Type B pancreatic cell (in vitro differentiated cells): Measurements from ENCODE around the gene GIPC3. TPM values are rescaled to one million over a fixed set of nuclear protein-coding genes. Genes with fewer than 3 reads are reported as not detected.
"Not testable (repeated sequence)": the region's sequence is repeated elsewhere in the genome, so short reads cannot be mapped to it uniquely, and the experiment has no call there.

Experiments
- DNase-seq: peaks from one replicate; pipeline ENCODE4 v3.0.0; 2021; ENCODE audit warnings: mixed read lengths; ENCODE audit not compliant: unreplicated experiment; ENCODE audit errors: extremely low spot score
- H3K27ac Mint-ChIP-seq: 2 replicates; pipeline ENCODE4 v1.8.0; 2021; ENCODE audit warnings: mild to moderate bottlenecking, mixed read lengths
- H3K27me3 Mint-ChIP-seq: 2 replicates; pipeline ENCODE4 v1.8.0; 2021; ENCODE audit warnings: mixed read lengths
- H3K36me3 Mint-ChIP-seq: 2 replicates; pipeline ENCODE4 v1.8.0; 2021; ENCODE audit warnings: mixed read lengths
- H3K4me1 Mint-ChIP-seq: one replicate; pipeline ENCODE4 v1.8.0; 2021; ENCODE audit warnings: mixed read lengths; ENCODE audit not compliant: unreplicated experiment
- H3K4me3 Mint-ChIP-seq: 2 replicates; pipeline ENCODE4 v1.8.0; 2021; ENCODE audit warnings: mild to moderate bottlenecking, mixed read lengths
- H3K9me3 Mint-ChIP-seq: 2 replicates; pipeline ENCODE4 v1.8.0; 2021; ENCODE audit warnings: mixed read lengths
- total RNA-seq: library from RNA; stranded (reverse); gene quantifications from 2 replicates; pipeline ENCODE4 v1.2.1, GENCODE V29; 2021; ENCODE audit warnings: low replicate concordance
- TF ChIP-seq, protein P1 (sequence below): fragments of 200-600 bp; sonication (generic); conservative IDR thresholded peaks from 2 replicates; pipeline ENCODE4 v1.5.0; 2021; ENCODE audit warnings: antibody characterized with exemption, mild to moderate bottlenecking

The GIPC3 gene
- total RNA-seq, 1 donor from 2014 or later = 0.07 TPM

DNA sequence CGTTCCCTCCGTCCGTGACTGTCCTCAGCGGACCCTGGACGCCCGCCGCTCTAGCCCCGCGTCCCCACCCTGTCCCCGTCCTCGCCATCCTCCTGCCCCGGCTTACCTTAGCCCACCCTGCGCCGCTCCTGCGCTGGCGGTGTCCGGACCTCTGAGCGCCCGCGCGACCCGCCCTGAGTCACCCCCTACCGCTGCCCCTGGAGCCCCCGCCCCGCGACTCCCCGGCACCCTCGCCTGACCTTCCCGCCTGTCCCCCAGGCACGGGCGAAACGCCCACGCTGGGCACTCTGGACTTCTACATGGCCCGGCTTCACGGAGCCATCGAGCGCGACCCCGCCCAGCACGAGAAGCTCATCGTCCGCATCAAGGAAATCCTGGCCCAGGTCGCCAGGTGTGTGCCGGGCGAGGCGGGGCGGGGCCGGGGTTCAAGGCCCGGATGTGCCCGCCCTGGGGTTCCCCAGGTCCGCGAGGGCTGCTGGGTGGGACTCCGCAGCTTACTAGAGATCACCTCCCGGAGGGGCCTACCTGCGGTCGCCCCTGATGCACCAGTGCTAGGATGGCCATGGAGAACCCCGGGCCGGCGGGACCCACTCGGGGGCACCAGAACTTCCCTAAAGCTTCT, 7.4 kb upstream of the GIPC3 start:
- Mint-ChIP-seq H3K4me3 (no peak overlapping the region), H3K4me1 (peaks cover 12% of the 10 kb centered on the region), H3K36me3 (peaks cover 7% of the 10 kb centered on the region), H3K27me3 (peaks cover 21% of the 10 kb centered on the region), H3K27ac (no peak overlapping the region), H3K9me3 (no peaks in the 10 kb centered on the region)
- no peak for DNase-seq
- TF ChIP-seq, protein P1, sequence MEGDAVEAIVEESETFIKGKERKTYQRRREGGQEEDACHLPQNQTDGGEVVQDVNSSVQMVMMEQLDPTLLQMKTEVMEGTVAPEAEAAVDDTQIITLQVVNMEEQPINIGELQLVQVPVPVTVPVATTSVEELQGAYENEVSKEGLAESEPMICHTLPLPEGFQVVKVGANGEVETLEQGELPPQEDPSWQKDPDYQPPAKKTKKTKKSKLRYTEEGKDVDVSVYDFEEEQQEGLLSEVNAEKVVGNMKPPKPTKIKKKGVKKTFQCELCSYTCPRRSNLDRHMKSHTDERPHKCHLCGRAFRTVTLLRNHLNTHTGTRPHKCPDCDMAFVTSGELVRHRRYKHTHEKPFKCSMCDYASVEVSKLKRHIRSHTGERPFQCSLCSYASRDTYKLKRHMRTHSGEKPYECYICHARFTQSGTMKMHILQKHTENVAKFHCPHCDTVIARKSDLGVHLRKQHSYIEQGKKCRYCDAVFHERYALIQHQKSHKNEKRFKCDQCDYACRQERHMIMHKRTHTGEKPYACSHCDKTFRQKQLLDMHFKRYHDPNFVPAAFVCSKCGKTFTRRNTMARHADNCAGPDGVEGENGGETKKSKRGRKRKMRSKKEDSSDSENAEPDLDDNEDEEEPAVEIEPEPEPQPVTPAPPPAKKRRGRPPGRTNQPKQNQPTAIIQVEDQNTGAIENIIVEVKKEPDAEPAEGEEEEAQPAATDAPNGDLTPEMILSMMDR = no peak

DNA sequence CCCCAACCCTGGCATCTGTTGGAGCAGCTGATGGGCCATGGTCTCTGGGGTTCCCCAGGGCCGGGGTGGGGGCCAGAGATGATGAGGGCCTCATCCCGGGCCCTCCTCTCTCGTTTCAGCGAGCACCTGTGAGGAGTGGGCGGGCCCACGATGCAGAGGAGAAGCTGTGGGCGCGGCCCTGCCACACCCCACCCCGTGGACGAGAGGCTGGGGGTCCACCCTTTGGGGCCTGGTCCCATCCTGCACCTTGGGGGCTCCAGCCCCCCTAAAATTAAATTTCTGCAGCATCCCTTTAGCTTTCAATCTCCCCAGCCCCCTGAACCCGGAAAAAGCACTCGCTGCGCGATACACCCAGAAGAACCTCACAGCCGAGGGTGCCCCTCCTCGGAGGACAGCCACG, 6.9 kb upstream of the GIPC3 start:
- TF ChIP-seq, protein P1 = no peak
- peaks cover 25% of the 10 kb centered on the region for H3K27me3 Mint-ChIP-seq
- H3K36me3 Mint-ChIP-seq = peaks cover 7% of the 10 kb centered on the region
- no peak overlapping the region for H3K27ac Mint-ChIP-seq
- H3K9me3 Mint-ChIP-seq = no peaks in the 10 kb centered on the region
- peaks cover 12% of the 10 kb centered on the region for H3K4me1 Mint-ChIP-seq
- H3K4me3 Mint-ChIP-seq = no peak overlapping the region
- no peak for DNase-seq

DNA sequence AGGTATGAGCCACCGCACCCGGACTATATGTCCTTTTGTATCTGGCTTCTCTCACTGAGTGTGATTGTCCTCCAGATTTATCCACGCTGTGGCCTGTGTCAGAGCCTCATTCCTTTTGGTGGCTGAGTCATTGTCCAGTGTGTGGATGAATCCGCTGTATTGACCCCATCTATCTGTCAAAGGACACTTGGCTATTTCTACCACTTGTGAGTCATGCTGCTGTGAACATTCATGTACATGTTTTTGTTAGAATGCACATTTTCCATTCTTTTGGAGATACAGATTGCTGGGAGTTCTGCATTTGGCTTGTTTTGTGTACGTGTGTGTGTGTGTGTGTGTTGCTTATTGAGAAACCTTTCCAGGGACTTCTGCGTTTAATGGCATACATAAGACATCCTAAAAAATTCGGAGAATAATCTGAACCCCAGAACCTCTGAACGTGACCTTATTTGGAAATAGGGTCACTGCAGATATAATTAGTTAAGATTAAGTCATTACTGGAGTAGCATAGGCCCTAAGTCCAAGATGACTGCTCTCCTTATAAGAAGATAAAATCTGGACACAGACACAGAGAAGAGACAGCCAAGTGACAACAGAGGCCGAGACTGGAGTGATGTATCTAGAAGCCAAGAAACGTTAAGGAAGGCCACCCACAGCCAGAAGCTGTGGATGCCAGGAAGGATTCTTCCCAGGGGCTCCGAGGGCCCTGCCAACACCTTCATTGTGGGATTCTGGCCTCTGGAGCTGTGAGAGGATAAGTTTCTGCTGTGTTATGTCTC, 4.9 kb upstream of the GIPC3 start:
- peaks cover 2% of the 10 kb centered on the region for H3K36me3 Mint-ChIP-seq
- TF ChIP-seq, protein P1 = no peak
- no peak overlapping the region for H3K27ac Mint-ChIP-seq
- peaks cover 28% of the 10 kb centered on the region for H3K27me3 Mint-ChIP-seq
- no peak overlapping the region for H3K4me3 Mint-ChIP-seq
- peaks cover 3% of the 10 kb centered on the region for H3K4me1 Mint-ChIP-seq
- no peak for DNase-seq
- H3K9me3 Mint-ChIP-seq = no peaks in the 10 kb centered on the region

DNA sequence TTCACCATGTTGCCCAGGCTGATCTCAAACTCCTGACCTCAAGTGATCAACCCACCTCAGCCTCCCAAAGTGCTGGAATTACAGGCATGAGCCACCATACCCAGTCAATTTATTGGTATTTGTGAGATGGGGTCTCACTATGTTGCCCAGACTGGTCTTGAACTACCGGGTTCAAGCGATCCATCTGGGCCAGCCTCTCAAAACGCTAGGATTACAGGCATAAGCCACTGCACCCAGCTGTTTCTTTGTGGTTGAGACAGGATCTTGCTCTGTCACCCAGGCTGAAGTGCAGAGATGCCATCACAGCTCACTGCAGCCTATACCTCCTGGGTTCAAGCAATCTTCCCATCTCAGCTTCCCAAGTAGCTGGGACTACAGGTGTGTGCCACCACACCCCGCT, 3.5 kb upstream of the GIPC3 start:
- peaks cover 36% of the 10 kb centered on the region for H3K27me3 Mint-ChIP-seq
- H3K4me3 Mint-ChIP-seq, DNase-seq, H3K36me3 Mint-ChIP-seq, H3K27ac Mint-ChIP-seq, H3K9me3 Mint-ChIP-seq, H3K4me1 Mint-ChIP-seq: not testable (repeated sequence)

DNA sequence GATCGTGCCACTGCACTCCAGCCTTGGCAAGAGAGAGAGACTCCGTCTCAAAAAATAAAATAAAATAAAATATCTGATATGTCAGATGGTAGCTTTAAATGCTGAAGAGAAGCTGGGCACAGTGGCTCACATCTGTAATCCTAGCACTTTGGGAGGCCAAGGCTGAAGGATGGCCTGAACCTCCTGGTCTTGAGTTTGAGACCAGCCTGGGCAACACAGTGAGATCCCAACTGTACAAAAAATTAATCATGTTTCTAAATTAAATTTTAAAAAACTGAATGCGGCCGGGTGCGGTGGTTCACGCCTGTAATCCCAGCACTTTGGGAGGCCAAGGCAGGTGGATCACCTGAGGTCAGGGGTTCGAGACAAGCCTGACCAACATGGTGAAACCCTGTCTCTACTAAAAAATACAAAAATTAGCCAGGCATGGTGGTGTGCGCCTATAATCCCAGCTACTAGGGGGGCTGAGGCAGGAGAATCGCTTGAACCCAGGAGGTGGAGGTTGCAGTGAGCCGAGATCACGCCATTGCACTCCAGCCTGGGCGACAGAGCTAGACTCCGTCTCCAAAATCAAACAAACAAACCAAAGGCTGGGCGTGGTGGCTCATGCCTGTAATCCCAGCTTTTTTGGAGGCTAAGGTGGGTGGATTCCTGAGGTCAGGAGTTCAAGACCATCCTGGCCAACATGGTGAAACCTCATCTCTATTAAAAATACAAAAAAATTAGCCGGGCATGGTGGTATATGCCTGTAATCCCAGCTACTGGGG, 1.1 kb upstream of the GIPC3 start:
- H3K4me3 Mint-ChIP-seq = not testable (repeated sequence)
- H3K27me3 Mint-ChIP-seq = peaks cover 48% of the 10 kb centered on the region

DNA sequence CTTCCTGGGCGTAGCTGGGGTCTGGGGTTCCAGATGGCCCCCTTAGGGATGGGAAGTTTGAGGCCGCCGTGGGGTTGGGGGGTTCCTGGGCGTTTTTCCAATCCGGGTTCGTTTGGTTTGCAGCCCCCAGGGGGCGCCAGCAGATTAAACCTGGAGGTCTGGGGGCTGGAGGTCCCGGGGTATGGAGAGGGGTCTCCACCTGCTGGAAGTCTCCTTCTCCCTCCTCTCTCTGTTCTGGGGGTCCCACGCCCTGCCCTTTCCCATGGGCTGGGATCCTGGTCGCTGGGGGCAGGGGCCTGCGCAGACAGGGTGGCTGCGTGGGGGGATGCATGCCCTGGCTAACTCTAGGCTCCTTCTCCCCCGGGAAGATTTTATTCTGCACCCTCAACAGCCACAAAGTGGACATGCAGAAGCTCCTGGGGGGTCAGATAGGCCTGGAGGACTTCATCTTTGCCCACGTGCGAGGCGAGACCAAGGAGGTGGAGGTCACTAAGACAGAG, 899 bp downstream of the GIPC3 start:
- Mint-ChIP-seq H3K4me3 (no peak overlapping the region), H3K27ac (no peak overlapping the region), H3K27me3 (peaks cover 43% of the 10 kb centered on the region), H3K9me3 (no peaks in the 10 kb centered on the region), H3K4me1 (no peaks in the 10 kb centered on the region), H3K36me3 (no peaks in the 10 kb centered on the region)
- TF ChIP-seq, protein P1 = peak; percentile 75
- DNase-seq = no peak

More for the DNA sequence above, 1.1 kb upstream of the GIPC3 start:
- H3K9me3 Mint-ChIP-seq, DNase-seq, H3K4me1 Mint-ChIP-seq, H3K27ac Mint-ChIP-seq, H3K36me3 Mint-ChIP-seq: not testable (repeated sequence)
